Liver (tissue), 9 donors: ENCODE data around the gene GPR68. TPM values are rescaled to one million over a fixed set of nuclear protein-coding genes. Genes with fewer than 3 reads are reported as not detected.

Source experiments
- DNase-seq: peaks from one replicate; pipeline ENCODE4 v3.0.0-alpha.2; 2017; ENCODE audit warnings: low spot score
- H3K27ac ChIP-seq, 2 donors: one replicate each; pipeline ENCODE4 v1.7.0; 2013; ENCODE audit warnings: inconsistent platforms in 2 of 2, low read length in 2 of 2, control low read depth in 1 of 2, low read depth in 1 of 2, mild to moderate bottlenecking in 1 of 2
- H3K27me3 ChIP-seq, 4 donors: one replicate each; pipeline versions ENCODE4 v1.6.1 to v1.7.0; 2013; ENCODE audit warnings: low read length in 3 of 4, inconsistent platforms in 1 of 4, mild to moderate bottlenecking in 1 of 4, moderate library complexity in 1 of 4; ENCODE audit not compliant: control insufficient read depth in 4 of 4, insufficient read depth in 4 of 4
- H3K36me3 ChIP-seq, 4 donors: one replicate each; pipeline versions ENCODE4 v1.6.1 to v1.7.0; 2013; ENCODE audit warnings: low read length in 3 of 4, mild to moderate bottlenecking in 3 of 4, low read depth in 1 of 4, moderate library complexity in 1 of 4; ENCODE audit not compliant: control insufficient read depth in 4 of 4, insufficient read depth in 3 of 4
- H3K4me1 ChIP-seq, 4 donors: one replicate each; pipeline versions ENCODE4 v1.6.1 to v1.7.0; 2013; ENCODE audit warnings: low read length in 3 of 4, mild to moderate bottlenecking in 3 of 4, moderate library complexity in 1 of 4; ENCODE audit not compliant: control insufficient read depth in 4 of 4, insufficient read depth in 4 of 4
- H3K4me3 ChIP-seq, 3 donors: one replicate each; pipeline versions ENCODE4 v1.6.1 to v1.7.0; 2013; ENCODE audit warnings: low read length in 3 of 3, control low read depth in 1 of 3, low read depth in 1 of 3, mild to moderate bottlenecking in 1 of 3
- H3K9ac ChIP-seq, 2 donors: one replicate each; pipeline ENCODE4 v1.7.0; 2013; ENCODE audit warnings: low read length in 2 of 2, mild to moderate bottlenecking in 2 of 2, moderate library complexity in 2 of 2, control low read depth in 1 of 2, low read depth in 1 of 2
- H3K9me3 ChIP-seq, 4 donors: one replicate each; pipeline versions ENCODE4 v1.6.1 to v1.7.0; 2013; ENCODE audit warnings: low read length in 3 of 4; ENCODE audit not compliant: control insufficient read depth in 4 of 4
- EGR1 ChIP-seq, 2 donors: IDR thresholded peaks; 2 replicates each; pipeline ENCODE4 v1.6.1; 2016 to 2018; ENCODE audit warnings: antibody characterized with exemption in 2 of 2, low read depth in 2 of 2
- FOXA1 ChIP-seq: IDR thresholded peaks from 2 replicates; pipeline ENCODE4 v1.6.1; 2016; ENCODE audit warnings: antibody characterized with exemption
- FOXA2 ChIP-seq: IDR thresholded peaks from 2 replicates; pipeline ENCODE4 v1.6.1; 2016; ENCODE audit warnings: antibody characterized with exemption
- GABPA ChIP-seq, 2 donors: IDR thresholded peaks in 1 of 2; conservative IDR thresholded peaks in 1 of 2; 2 replicates each; pipeline ENCODE4 v1.6.1; 2016; ENCODE audit warnings: antibody characterized with exemption in 2 of 2, mild to moderate bottlenecking in 1 of 2, moderate library complexity in 1 of 2
- HNF4A ChIP-seq, 2 donors: conservative IDR thresholded peaks; 2 replicates each; pipeline ENCODE4 v1.6.1; 2016; ENCODE audit warnings: antibody characterized with exemption in 2 of 2, mild to moderate bottlenecking in 2 of 2
- HNF4G ChIP-seq: IDR thresholded peaks from 2 replicates; pipeline ENCODE4 v1.6.1; 2016; ENCODE audit warnings: antibody characterized with exemption
- JUND ChIP-seq, 2 donors: IDR thresholded peaks; 2 replicates each; pipeline ENCODE4 v1.6.1; 2016; ENCODE audit warnings: antibody characterized with exemption in 2 of 2
- MAX ChIP-seq: IDR thresholded peaks from 2 replicates; pipeline ENCODE4 v1.6.1; 2016; ENCODE audit warnings: antibody characterized with exemption
- NR2F2 ChIP-seq: IDR thresholded peaks from 2 replicates; pipeline ENCODE4 v1.6.1; 2016; ENCODE audit warnings: antibody characterized with exemption
- RAD21 ChIP-seq, 2 donors: IDR thresholded peaks; 2 replicates each; pipeline ENCODE4 v1.6.1; 2016; ENCODE audit warnings: antibody characterized with exemption in 2 of 2, mild to moderate bottlenecking in 2 of 2
- RXRA ChIP-seq, 2 donors: IDR thresholded peaks; 2 replicates each; pipeline ENCODE4 v1.6.1; 2017 to 2018; ENCODE audit warnings: antibody characterized with exemption in 2 of 2, mild to moderate bottlenecking in 1 of 2
- SP1 ChIP-seq: IDR thresholded peaks from 2 replicates; pipeline ENCODE4 v1.6.1; 2018; ENCODE audit warnings: antibody characterized with exemption, mild to moderate bottlenecking
- TAF1 ChIP-seq: conservative IDR thresholded peaks from 2 replicates; pipeline ENCODE4 v1.6.1; 2016; ENCODE audit warnings: antibody characterized with exemption, mild to moderate bottlenecking
- YY1 ChIP-seq: IDR thresholded peaks from 2 replicates; pipeline ENCODE4 v1.6.1; 2016; ENCODE audit warnings: antibody characterized with exemption, mild to moderate bottlenecking
- whole genome bisulfite sequencing: extraction: QIAGEN DNeasy Blood & Tissue Kit; methylation state at CpG from one replicate; pipeline ENCODE4 v1.1.7; 2013; 5-methylcytosine and 5-hydroxymethylcytosine counted together
- polyA plus RNA-seq, 2 donors: library from polyadenylated mRNA; stranded (reverse) in 1 of 2; unstranded in 1 of 2; fragments of 200-250 nt in 1 of 2; fragments of >200 nt in 1 of 2; fragmentation: Nextera tagmentation in 1 of 2; extraction: Ambion mirVana in 1 of 2; gene quantifications; one replicate each; pipeline versions ENCODE4 v1.2.1 to v1.2.3, GENCODE V29; 2013 to 2015
- total RNA-seq, 2 donors: library from RNA; depleted of rRNA; stranded (reverse); fragments of >200 nt; gene quantifications; one replicate each; pipeline ENCODE4 v1.2.3, GENCODE V29; 2014
- TF ChIP-seq, protein P1 (sequence below): IDR thresholded peaks from 2 replicates; pipeline ENCODE4 v1.6.1; 2016; ENCODE audit warnings: antibody characterized with exemption
- TF ChIP-seq, protein P2 (sequence below): IDR thresholded peaks from 2 replicates; pipeline ENCODE4 v1.6.1; 2016; ENCODE audit warnings: antibody characterized with exemption
- TF ChIP-seq, protein P3 (sequence below): IDR thresholded peaks from 2 replicates; pipeline ENCODE4 v1.6.1; 2016; ENCODE audit warnings: antibody characterized with exemption, mild to moderate bottlenecking
- TF ChIP-seq, protein P4 (sequence below): fragments of 150-350 bp; IDR thresholded peaks from 2 replicates; pipeline ENCODE4 v1.5.1; 2017; ENCODE audit warnings: improper control_type of control experiment, low read depth, low read length; ENCODE audit not compliant: missing input control
- donor health status: healthy.
- donor health status: healthy.
- donor health status: healthy.
- donor health status: healthy.
- donor health status: healthy.

Gene GPR68
- total and polyA plus RNA-seq, 4 donors = 0.17 to 0.37 (median 0.33) TPM; not detected in 1

- H3K4me1 ChIP-seq = peaks cover 0 to 2% (median 0%) of the 10 kb centered on the region in 4 donors
- no peak for DNase-seq
- TF ChIP-seq JUND (IDR thresholded peaks at IDR 0.05) (no peak), HNF4G (no peak), TAF1 (no peak), RXRA (IDR thresholded peaks at IDR 0.05) (no peak), FOXA1 (no peak), FOXA2 (no peak), MAX (no peak), SP1 (no peak), NR2F2 (no peak), HNF4A (conservative IDR thresholded peaks at IDR 0.05) (no peak), EGR1 (IDR thresholded peaks at IDR 0.05; ENCODE audit: low read depth in 2 of 2) (no peak), YY1 (no peak), RAD21 (IDR thresholded peaks at IDR 0.05) (no peak), GABPA (IDR thresholded peaks at IDR 0.05 in 1 of 2, conservative IDR thresholded peaks at IDR 0.05 in 1 of 2) (no peak)
- TF ChIP-seq, protein P1, sequence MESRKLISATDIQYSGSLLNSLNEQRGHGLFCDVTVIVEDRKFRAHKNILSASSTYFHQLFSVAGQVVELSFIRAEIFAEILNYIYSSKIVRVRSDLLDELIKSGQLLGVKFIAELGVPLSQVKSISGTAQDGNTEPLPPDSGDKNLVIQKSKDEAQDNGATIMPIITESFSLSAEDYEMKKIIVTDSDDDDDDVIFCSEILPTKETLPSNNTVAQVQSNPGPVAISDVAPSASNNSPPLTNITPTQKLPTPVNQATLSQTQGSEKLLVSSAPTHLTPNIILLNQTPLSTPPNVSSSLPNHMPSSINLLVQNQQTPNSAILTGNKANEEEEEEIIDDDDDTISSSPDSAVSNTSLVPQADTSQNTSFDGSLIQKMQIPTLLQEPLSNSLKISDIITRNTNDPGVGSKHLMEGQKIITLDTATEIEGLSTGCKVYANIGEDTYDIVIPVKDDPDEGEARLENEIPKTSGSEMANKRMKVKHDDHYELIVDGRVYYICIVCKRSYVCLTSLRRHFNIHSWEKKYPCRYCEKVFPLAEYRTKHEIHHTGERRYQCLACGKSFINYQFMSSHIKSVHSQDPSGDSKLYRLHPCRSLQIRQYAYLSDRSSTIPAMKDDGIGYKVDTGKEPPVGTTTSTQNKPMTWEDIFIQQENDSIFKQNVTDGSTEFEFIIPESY = no peak
- TF ChIP-seq, protein P2, sequence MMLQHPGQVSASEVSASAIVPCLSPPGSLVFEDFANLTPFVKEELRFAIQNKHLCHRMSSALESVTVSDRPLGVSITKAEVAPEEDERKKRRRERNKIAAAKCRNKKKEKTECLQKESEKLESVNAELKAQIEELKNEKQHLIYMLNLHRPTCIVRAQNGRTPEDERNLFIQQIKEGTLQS = no peak
- TF ChIP-seq, protein P3, sequence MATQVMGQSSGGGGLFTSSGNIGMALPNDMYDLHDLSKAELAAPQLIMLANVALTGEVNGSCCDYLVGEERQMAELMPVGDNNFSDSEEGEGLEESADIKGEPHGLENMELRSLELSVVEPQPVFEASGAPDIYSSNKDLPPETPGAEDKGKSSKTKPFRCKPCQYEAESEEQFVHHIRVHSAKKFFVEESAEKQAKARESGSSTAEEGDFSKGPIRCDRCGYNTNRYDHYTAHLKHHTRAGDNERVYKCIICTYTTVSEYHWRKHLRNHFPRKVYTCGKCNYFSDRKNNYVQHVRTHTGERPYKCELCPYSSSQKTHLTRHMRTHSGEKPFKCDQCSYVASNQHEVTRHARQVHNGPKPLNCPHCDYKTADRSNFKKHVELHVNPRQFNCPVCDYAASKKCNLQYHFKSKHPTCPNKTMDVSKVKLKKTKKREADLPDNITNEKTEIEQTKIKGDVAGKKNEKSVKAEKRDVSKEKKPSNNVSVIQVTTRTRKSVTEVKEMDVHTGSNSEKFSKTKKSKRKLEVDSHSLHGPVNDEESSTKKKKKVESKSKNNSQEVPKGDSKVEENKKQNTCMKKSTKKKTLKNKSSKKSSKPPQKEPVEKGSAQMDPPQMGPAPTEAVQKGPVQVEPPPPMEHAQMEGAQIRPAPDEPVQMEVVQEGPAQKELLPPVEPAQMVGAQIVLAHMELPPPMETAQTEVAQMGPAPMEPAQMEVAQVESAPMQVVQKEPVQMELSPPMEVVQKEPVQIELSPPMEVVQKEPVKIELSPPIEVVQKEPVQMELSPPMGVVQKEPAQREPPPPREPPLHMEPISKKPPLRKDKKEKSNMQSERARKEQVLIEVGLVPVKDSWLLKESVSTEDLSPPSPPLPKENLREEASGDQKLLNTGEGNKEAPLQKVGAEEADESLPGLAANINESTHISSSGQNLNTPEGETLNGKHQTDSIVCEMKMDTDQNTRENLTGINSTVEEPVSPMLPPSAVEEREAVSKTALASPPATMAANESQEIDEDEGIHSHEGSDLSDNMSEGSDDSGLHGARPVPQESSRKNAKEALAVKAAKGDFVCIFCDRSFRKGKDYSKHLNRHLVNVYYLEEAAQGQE = no peak
- TF ChIP-seq, protein P4, sequence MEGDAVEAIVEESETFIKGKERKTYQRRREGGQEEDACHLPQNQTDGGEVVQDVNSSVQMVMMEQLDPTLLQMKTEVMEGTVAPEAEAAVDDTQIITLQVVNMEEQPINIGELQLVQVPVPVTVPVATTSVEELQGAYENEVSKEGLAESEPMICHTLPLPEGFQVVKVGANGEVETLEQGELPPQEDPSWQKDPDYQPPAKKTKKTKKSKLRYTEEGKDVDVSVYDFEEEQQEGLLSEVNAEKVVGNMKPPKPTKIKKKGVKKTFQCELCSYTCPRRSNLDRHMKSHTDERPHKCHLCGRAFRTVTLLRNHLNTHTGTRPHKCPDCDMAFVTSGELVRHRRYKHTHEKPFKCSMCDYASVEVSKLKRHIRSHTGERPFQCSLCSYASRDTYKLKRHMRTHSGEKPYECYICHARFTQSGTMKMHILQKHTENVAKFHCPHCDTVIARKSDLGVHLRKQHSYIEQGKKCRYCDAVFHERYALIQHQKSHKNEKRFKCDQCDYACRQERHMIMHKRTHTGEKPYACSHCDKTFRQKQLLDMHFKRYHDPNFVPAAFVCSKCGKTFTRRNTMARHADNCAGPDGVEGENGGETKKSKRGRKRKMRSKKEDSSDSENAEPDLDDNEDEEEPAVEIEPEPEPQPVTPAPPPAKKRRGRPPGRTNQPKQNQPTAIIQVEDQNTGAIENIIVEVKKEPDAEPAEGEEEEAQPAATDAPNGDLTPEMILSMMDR = no peak
Observed at GRCh38 chr14:91245029-91245428, 525 bp upstream of the GPR68 start.

More at GRCh38 chr14:91245029-91245428, 525 bp upstream of the GPR68 start:
- Histone ChIP-seq H3K27me3 (no peaks in the 10 kb centered on the region), H3K36me3 (no peaks in the 10 kb centered on the region), H3K27ac (peak overlapping the region in 1 of 2 donors; percentile 36), H3K9ac (no peak overlapping the region), H3K4me3 (no peak overlapping the region), H3K9me3 (no peaks in the 10 kb centered on the region)
- whole genome bisulfite sequencing = 82% methylated on average over 9 of the region's 9 CpGs
